H9 (cell line): ENCODE results near the gene PCDH9. TPM values are rescaled to one million over a fixed set of nuclear protein-coding genes. Genes with fewer than 3 reads are reported as not detected.

ENCODE experiments used
- DNase-seq: peaks from one replicate; pipeline ENCODE4 v3.0.0-alpha.2; 2017
- H2AFZ ChIP-seq: one replicate; pipeline ENCODE4 v1.6.1; 2013; ENCODE audit warnings: mild to moderate bottlenecking, low read length, control low read depth, moderate library complexity
- H2AK5ac ChIP-seq: 2 replicates; pipeline ENCODE4 v1.6.1; 2013; ENCODE audit warnings: low read length, control low read depth, mixed read lengths; ENCODE audit not compliant: insufficient read length
- H2BK120ac ChIP-seq: one replicate; pipeline ENCODE4 v1.6.1; 2013; ENCODE audit warnings: low read depth, mild to moderate bottlenecking, low read length, control low read depth, inconsistent platforms; ENCODE audit not compliant: poor library complexity, severe bottlenecking
- H2BK12ac ChIP-seq: 2 replicates; pipeline ENCODE4 v1.6.1; 2013; ENCODE audit warnings: low read length, control low read depth, mixed read lengths, low read depth; ENCODE audit not compliant: insufficient read length
- H2BK15ac ChIP-seq: 2 replicates; pipeline ENCODE4 v1.6.1; 2013; ENCODE audit warnings: low read depth, low read length, control low read depth
- H2BK20ac ChIP-seq: one replicate; pipeline ENCODE4 v1.6.1; 2013; ENCODE audit warnings: low read depth, mild to moderate bottlenecking, low read length, control low read depth, inconsistent platforms; ENCODE audit not compliant: poor library complexity, severe bottlenecking
- H2BK5ac ChIP-seq: 2 replicates; pipeline ENCODE4 v1.6.1; 2013; ENCODE audit warnings: low read length, control low read depth, mixed read lengths; ENCODE audit not compliant: insufficient read length
- H3K14ac ChIP-seq: 2 replicates; pipeline ENCODE4 v1.6.1; 2013; ENCODE audit warnings: low read length, control low read depth; ENCODE audit not compliant: insufficient read depth
- H3K18ac ChIP-seq: 2 replicates; pipeline ENCODE4 v1.6.1; 2013; ENCODE audit warnings: low read depth, mild to moderate bottlenecking, mixed read lengths, low read length, control low read depth; ENCODE audit not compliant: insufficient read length
- H3K23ac ChIP-seq: 2 replicates; pipeline ENCODE4 v1.6.1; 2013; ENCODE audit warnings: low read length, control low read depth, mixed read lengths, low read depth; ENCODE audit not compliant: insufficient read length
- H3K23me2 ChIP-seq: 2 replicates; pipeline ENCODE4 v1.6.1; 2013; ENCODE audit warnings: low read depth, mild to moderate bottlenecking, mixed read lengths, low read length, control low read depth; ENCODE audit not compliant: insufficient read length, poor library complexity, severe bottlenecking
- H3K27ac ChIP-seq: 2 replicates; pipeline ENCODE4 v1.5.1; 2013; ENCODE audit warnings: low read length, control low read depth, mixed read lengths, low read depth; ENCODE audit not compliant: insufficient read length
- H3K27me3 ChIP-seq: 2 replicates; pipeline ENCODE4 v1.6.1; 2013; ENCODE audit warnings: low read length, control low read depth, inconsistent platforms; ENCODE audit not compliant: insufficient read depth
- H3K4ac ChIP-seq: 2 replicates; pipeline ENCODE4 v1.6.1; 2013; ENCODE audit warnings: low read depth, mild to moderate bottlenecking, control low read depth, inconsistent platforms, low read length, moderate library complexity
- H3K4me1 ChIP-seq: 2 replicates; pipeline ENCODE4 v1.6.1; 2013; ENCODE audit warnings: low read length, control low read depth, inconsistent platforms; ENCODE audit not compliant: insufficient read depth
- H3K4me2 ChIP-seq: 2 replicates; pipeline ENCODE4 v1.6.1; 2013; ENCODE audit warnings: low read length, control low read depth, mixed read lengths; ENCODE audit not compliant: insufficient read length, insufficient read depth
- H3K56ac ChIP-seq: 2 replicates; pipeline ENCODE4 v1.6.1; 2013; ENCODE audit warnings: low read depth, mild to moderate bottlenecking, mixed read lengths, low read length, control low read depth; ENCODE audit not compliant: insufficient read length
- H3K79me1 ChIP-seq: 2 replicates; pipeline ENCODE4 v1.6.1; 2013; ENCODE audit warnings: low read depth, mild to moderate bottlenecking, moderate library complexity, low read length, control low read depth, inconsistent platforms; ENCODE audit not compliant: insufficient read depth, poor library complexity, severe bottlenecking
- H3K79me2 ChIP-seq: 2 replicates; pipeline ENCODE4 v1.6.1; 2013; ENCODE audit warnings: low read length, control low read depth, inconsistent platforms; ENCODE audit not compliant: insufficient read depth
- H3K9ac ChIP-seq: 2 replicates; pipeline ENCODE4 v1.6.1; 2013; ENCODE audit warnings: low read length, control low read depth, mixed read lengths; ENCODE audit not compliant: insufficient read length; ENCODE audit errors: extremely low read depth
- H3K9me3 ChIP-seq: one replicate; pipeline ENCODE4 v1.6.1; 2013; ENCODE audit warnings: low read depth, low read length, inconsistent platforms; ENCODE audit not compliant: control insufficient read depth
- H3T11ph ChIP-seq: one replicate; pipeline ENCODE4 v1.6.1; 2013; ENCODE audit warnings: mild to moderate bottlenecking, low read length, control low read depth, inconsistent platforms
- H4K20me1 ChIP-seq: one replicate; pipeline ENCODE4 v1.6.1; 2013; ENCODE audit not compliant: control insufficient read depth, insufficient read length, insufficient read depth
- H4K5ac ChIP-seq: 2 replicates; pipeline ENCODE4 v1.6.1; 2013; ENCODE audit warnings: low read depth, mild to moderate bottlenecking, mixed read lengths, low read length, control low read depth; ENCODE audit not compliant: insufficient read length
- H4K8ac ChIP-seq: replicated peaks from 2 replicates; pipeline ENCODE4 v1.6.1; 2013; ENCODE audit warnings: low read length, control low read depth, mixed read lengths, low read depth; ENCODE audit not compliant: insufficient read length
- H4K91ac ChIP-seq: 2 replicates; pipeline ENCODE4 v1.6.1; 2013; ENCODE audit warnings: low read depth, mild to moderate bottlenecking, moderate library complexity, mixed read lengths, low read length, control low read depth; ENCODE audit not compliant: insufficient read length
- H3K27ac Mint-ChIP-seq, 3 experiments: 2 replicates in 2 of 3; 3 replicates in 1 of 3; pipeline ENCODE4 v1.8.0; 2020 to 2021; ENCODE audit warnings: mixed read lengths in 3 of 3, mild to moderate bottlenecking in 1 of 3, moderate library complexity in 1 of 3
- H3K27me3 Mint-ChIP-seq: 2 replicates; pipeline ENCODE4 v1.8.0; 2021; ENCODE audit warnings: low read depth, mild to moderate bottlenecking, moderate library complexity, mixed read lengths
- H3K36me3 Mint-ChIP-seq, 3 experiments: 2 replicates in 2 of 3; 3 replicates in 1 of 3; pipeline ENCODE4 v1.8.0; 2020 to 2021; ENCODE audit warnings: low read depth in 3 of 3, mixed read lengths in 3 of 3; ENCODE audit not compliant: insufficient read depth in 1 of 3
- H3K4me1 Mint-ChIP-seq, 2 experiments: 2 replicates each; pipeline ENCODE4 v1.8.0; 2020; ENCODE audit warnings: mixed read lengths in 2 of 2
- H3K4me3 Mint-ChIP-seq, 2 experiments: 2 replicates in 1 of 2; 3 replicates in 1 of 2; pipeline ENCODE4 v1.8.0; 2020 to 2021; ENCODE audit warnings: mild to moderate bottlenecking in 2 of 2, mixed read lengths in 2 of 2, moderate library complexity in 1 of 2
- H3K9me3 Mint-ChIP-seq, 2 experiments: 2 replicates in 1 of 2; 3 replicates in 1 of 2; pipeline ENCODE4 v1.8.0; 2020; ENCODE audit warnings: mild to moderate bottlenecking in 2 of 2, mixed read lengths in 2 of 2, moderate library complexity in 1 of 2
- WGBS: extraction: QIAGEN DNeasy Blood & Tissue Kit; methylation state at CpG from one replicate; pipeline ENCODE4 v1.1.7; 2013; ENCODE audit warnings: missing lambda C conversion rate, low lambda C conversion rate, mixed read lengths; ENCODE audit not compliant: insufficient read length; ENCODE audit errors: extremely low coverage; 5-methylcytosine and 5-hydroxymethylcytosine counted together
- total RNA-seq: library from RNA; stranded (reverse); gene quantifications from 2 replicates; pipeline ENCODE4 v1.2.1, GENCODE V29; 2021
- TF ChIP-seq, protein P1 (sequence below): fragments of 200-600 bp; sonication (generic); conservative IDR thresholded peaks from 3 replicates; pipeline ENCODE4 v1.8.0; 2021; ENCODE audit warnings: antibody characterized with exemption, mild to moderate bottlenecking

Gene PCDH9
- total RNA-seq, 1 experiment from 2014 or later = 0.11 TPM

DNA sequence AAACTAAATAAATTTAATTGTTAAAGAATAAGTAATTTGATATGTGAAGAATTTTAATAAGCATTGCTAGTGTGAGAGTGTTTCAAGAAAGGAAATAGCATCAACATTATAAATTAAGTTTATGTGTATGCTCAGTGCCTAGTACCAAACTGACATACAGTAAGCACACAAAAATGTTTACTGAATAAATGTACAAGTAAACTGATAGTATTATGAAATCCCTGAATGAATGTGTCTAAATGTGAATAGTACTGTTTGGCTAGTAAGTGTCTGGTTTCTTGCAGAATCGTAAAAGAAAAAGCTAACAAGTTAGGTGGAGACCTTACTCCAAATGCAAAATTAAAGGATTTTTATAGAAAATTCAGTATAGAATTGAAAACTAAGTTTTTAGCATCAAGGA is 233.6 kb downstream of the PCDH9 start:
- H3K9me3 ChIP-seq = no peaks in the 10 kb centered on the region
- H4K5ac ChIP-seq = no peak overlapping the region
- no peaks in the 10 kb centered on the region for H3K79me2 ChIP-seq
- no peaks in the 10 kb centered on the region for H3K27me3 Mint-ChIP-seq
- H4K91ac ChIP-seq = no peak overlapping the region
- no peak overlapping the region for H3K18ac ChIP-seq
- no peak overlapping the region for H3K9ac ChIP-seq
- no peaks in the 10 kb centered on the region for H3K9me3 Mint-ChIP-seq
- H4K8ac ChIP-seq = no peak overlapping the region
- peaks cover 6 to 9% of the 10 kb centered on the region in 2 experiments for H3K4me1 Mint-ChIP-seq
- H3K4me1 ChIP-seq = no peaks in the 10 kb centered on the region
- no peak overlapping the region for H2AK5ac ChIP-seq
- no peak overlapping the region for H2BK20ac ChIP-seq
- H2BK12ac ChIP-seq = no peak overlapping the region
- no peak overlapping the region for H2AFZ ChIP-seq
- no peak overlapping the region for H3K27ac ChIP-seq
- H2BK120ac ChIP-seq = no peak overlapping the region
- no CpG with 5 or more reads among the region's 1 CpG for WGBS
- H3K4me2 ChIP-seq = no peak overlapping the region
- no peak overlapping the region for H2BK15ac ChIP-seq
- TF ChIP-seq, protein P1, sequence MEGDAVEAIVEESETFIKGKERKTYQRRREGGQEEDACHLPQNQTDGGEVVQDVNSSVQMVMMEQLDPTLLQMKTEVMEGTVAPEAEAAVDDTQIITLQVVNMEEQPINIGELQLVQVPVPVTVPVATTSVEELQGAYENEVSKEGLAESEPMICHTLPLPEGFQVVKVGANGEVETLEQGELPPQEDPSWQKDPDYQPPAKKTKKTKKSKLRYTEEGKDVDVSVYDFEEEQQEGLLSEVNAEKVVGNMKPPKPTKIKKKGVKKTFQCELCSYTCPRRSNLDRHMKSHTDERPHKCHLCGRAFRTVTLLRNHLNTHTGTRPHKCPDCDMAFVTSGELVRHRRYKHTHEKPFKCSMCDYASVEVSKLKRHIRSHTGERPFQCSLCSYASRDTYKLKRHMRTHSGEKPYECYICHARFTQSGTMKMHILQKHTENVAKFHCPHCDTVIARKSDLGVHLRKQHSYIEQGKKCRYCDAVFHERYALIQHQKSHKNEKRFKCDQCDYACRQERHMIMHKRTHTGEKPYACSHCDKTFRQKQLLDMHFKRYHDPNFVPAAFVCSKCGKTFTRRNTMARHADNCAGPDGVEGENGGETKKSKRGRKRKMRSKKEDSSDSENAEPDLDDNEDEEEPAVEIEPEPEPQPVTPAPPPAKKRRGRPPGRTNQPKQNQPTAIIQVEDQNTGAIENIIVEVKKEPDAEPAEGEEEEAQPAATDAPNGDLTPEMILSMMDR = no peak
- no peak overlapping the region for H3K4ac ChIP-seq
- no peak overlapping the region for H3K23ac ChIP-seq
- H3K14ac ChIP-seq = no peak overlapping the region
- H3K27ac Mint-ChIP-seq = no peak overlapping the region
- H3K4me3 Mint-ChIP-seq = no peak overlapping the region
- no peaks in the 10 kb centered on the region for H4K20me1 ChIP-seq
- no peak overlapping the region for H2BK5ac ChIP-seq
- H3K23me2 ChIP-seq = no peaks in the 10 kb centered on the region
- H3K56ac ChIP-seq = no peak overlapping the region
- H3T11ph ChIP-seq = no peak overlapping the region
- H3K36me3 Mint-ChIP-seq = no peaks in the 10 kb centered on the region; a peak in 1 of 7 replicates
- no peaks in the 10 kb centered on the region for H3K27me3 ChIP-seq
- H3K79me1 ChIP-seq = no peaks in the 10 kb centered on the region
- DNase-seq = no peak
